Fibroblast of mammary gland (primary cell): ENCODE data around the gene CAB39.

Source experiments
- DNase-seq: peaks from one replicate; pipeline ENCODE4 v3.0.0-alpha.2; 2010; ENCODE audit warnings: low read depth
- H3K4me3 ChIP-seq: 2 replicates; pipeline ENCODE4 v1.5.1; 2011; ENCODE audit warnings: low read depth, mild to moderate bottlenecking, low read length, moderate library complexity; ENCODE audit not compliant: control insufficient read depth
- TF ChIP-seq, protein P1 (sequence below): conservative IDR thresholded peaks from 2 replicates; pipeline ENCODE4 v1.5.1; 2011; ENCODE audit warnings: low read depth, low read length, inconsistent platforms; ENCODE audit not compliant: control insufficient read depth, insufficient read depth

CAB39 gene

DNA sequence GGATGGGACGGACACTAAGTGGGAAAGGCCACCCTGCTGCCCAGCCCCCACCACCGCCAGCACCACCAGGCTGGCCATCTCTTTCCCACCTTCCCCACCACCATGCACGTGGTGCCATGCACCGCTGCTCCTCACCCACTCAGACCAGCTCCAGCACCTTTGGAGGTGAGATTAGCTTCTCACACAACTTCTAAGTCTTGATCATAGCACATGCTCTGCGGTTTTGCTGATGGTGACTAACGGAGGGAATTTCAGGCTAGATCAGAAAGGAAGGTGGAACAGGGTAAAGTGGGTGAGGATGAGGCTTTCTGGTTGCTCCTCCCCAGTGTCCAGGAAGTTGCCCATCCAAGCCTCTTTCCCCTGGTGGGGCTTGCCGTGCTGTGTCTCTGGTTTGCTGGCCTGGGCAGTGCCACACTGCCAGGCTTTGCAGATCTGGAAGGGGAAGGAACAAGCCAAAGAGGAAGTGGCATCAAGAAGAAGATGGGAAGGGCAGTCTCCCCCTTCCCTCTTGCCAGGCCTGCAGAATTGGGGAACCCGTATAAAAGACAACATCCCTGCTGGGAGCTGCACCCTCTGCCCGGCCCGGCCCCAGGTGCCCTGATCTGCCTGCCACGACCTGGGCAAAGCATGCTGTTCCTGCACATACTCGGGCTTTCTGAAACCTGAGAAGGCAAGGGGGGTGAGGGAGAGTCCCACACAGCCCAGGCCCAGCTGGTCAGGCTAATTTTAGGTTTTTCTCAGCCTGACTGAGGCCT, 44.3 kb upstream of the CAB39 start:
- H3K4me3 ChIP-seq, result no peak overlapping the region
- peak; percentile 29 for DNase-seq
- TF ChIP-seq, protein P1, sequence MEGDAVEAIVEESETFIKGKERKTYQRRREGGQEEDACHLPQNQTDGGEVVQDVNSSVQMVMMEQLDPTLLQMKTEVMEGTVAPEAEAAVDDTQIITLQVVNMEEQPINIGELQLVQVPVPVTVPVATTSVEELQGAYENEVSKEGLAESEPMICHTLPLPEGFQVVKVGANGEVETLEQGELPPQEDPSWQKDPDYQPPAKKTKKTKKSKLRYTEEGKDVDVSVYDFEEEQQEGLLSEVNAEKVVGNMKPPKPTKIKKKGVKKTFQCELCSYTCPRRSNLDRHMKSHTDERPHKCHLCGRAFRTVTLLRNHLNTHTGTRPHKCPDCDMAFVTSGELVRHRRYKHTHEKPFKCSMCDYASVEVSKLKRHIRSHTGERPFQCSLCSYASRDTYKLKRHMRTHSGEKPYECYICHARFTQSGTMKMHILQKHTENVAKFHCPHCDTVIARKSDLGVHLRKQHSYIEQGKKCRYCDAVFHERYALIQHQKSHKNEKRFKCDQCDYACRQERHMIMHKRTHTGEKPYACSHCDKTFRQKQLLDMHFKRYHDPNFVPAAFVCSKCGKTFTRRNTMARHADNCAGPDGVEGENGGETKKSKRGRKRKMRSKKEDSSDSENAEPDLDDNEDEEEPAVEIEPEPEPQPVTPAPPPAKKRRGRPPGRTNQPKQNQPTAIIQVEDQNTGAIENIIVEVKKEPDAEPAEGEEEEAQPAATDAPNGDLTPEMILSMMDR, result no peak

DNA sequence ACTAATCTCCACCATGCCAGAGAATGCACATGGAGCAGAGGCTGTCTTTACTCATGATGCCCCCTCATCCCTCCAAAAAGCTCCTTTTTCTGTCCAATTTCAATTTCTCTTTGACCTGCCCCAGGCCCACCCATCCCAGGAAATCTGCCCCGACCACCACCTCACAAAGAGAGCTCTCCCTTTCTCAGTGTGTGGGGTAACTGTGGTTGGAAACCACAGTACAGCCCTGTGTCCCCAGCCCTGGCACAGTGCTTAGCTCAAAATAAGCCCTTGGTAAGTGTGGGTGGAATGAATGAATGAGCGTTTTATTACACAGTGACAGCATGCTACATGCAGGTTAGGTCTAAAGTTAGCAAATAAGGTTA, 43.7 kb upstream of the CAB39 start:
- TF ChIP-seq, protein P1, result no peak
- no peak for DNase-seq
- H3K4me3 ChIP-seq, result no peak overlapping the region

DNA sequence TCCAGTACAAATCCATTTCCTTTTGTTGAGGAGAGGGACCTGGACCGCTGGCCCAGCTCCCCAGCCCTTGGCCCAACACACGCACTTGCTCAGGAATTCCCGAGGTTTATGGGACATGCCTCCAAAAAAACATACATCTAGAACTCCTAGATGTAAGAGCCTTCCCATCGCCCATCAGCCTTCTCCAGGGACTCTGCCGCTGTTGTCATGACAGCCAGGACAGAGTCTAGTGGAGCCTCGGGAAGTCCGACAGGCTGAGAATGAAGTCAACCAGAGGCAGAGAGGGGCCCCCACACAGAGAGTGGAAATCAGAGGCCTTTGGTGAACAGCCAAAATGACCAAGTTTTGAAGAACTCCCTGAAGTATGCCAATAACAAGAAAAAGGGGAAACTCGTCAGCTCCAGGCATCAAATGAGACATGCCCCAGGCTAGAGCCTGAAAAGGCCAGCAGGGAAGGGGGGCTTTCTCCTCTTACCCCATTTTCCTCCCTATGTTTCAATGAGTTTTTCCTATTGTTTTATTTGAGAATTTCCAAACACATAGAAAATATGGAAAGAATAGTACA, 43.2 kb upstream of the CAB39 start:
- DNase-seq, result no peak
- H3K4me3 ChIP-seq, result no peak overlapping the region
- TF ChIP-seq, protein P1, result no peak

DNA sequence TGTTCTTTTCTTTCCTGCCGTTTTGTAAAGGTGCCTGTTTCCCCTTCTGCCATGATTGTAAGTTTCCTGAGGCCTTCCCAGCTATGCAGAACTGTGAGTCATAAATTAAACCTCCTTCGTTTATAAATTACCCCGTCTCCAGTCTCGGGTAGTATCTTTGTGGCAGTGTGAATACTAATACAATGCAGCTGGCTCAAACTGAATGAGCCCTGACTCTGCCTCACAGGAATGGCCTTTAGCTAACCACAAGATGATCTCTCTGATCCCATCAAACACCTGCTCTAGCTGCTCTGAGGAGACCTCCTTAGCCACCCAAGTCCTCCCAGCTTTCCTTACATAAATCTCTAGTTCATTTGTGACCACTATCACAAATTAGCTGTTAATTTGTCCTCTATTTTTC, 41.5 kb upstream of the CAB39 start:
- DNase-seq, result peak; percentile 73
- H3K4me3 ChIP-seq, result no peak overlapping the region
- TF ChIP-seq, protein P1, result no peak

DNA sequence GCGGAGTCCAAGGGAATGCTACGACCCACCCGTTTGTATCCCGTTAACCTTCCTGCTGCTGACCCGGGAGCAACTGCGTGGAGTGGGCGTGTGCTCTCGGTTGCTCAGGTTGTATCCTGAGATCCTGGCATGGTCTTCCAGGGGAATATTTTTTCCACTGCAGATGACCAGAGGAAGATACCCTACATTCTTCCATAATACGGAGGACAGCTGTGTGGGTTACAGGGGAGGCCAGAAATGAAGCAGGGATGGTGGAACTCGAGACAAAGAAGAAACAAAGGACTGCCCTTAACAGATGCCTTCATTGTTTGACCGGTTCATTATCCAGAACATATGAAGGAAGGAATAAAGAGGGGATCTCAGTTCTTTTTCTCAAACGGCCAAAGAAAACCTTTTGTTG, 39.8 kb upstream of the CAB39 start:
- H3K4me3 ChIP-seq, result no peak overlapping the region
- TF ChIP-seq, protein P1, result no peak
- no peak for DNase-seq

DNA sequence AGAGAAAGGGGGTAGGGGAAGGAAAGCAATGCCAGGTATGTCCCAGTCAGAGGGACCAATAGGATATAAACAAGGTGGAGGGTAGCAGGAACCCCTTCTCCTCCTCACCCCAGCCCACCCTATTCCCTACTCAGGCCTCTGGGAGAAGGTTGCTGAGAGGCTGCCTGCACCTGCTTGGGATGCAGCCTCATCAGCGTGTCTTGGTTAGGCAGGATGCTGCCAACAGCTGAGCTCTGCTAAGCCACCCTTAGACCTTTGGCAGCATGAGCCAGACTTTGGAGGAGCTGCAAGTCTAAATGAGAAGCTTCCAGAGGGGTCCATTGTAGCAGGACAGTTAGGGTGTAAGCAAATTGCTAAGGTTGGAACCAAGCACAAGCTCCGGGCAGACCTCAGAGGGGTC, 38.2 kb upstream of the CAB39 start:
- TF ChIP-seq, protein P1, result no peak
- DNase-seq, result no peak
- H3K4me3 ChIP-seq, result no peak overlapping the region
